GM10266 (cell line): Measurements from ENCODE around the gene TRAF3.

Experiments
- DNase-seq: peaks from one replicate; pipeline ENCODE4 v3.0.0; 2012; ENCODE audit errors: extremely low spot score
- TF ChIP-seq, protein P1 (sequence below): IDR thresholded peaks from 2 replicates; pipeline ENCODE4 v1.5.1; 2012; ENCODE audit warnings: mild to moderate bottlenecking, low read depth; ENCODE audit not compliant: control insufficient read depth, insufficient read depth; ENCODE audit errors: missing control alignments

The TRAF3 gene

DNA sequence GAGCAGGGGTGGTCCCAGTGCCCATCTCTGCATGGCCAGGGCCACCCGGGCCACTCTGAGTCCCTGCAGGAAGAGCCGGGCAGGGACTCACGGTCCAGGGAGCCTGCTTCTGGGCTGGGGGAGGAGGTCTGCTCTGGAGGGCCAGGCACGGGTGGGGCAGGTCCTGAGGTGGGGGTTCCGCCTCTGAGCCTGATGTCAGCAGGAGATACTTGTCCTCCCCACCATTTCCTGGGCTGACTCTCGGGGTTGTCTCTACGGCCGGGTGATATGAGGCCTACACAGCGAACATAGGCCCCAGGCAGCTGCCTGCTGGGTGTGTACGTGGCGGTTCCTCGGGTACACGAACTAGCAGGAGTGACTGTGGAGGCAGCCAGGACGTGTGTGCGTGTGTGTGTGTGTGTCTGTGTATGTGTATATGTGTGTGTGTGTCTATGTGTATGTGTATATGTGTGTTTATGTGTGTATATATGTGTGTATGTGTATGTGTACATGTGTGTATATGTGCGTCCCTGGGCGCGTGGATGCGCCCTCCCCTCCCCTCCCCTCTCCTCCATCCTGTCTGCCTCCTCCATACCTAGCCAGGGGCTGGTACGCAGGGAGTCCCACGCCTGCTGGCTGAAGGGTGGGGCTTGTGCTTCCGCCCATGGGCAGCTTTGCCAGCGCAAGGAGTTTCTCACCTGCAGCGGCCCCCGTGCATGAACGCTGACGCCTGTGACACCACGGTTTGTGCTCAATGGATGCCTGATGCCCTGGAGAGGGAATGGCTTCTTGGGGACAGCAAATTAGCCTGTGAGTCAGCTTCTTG, 30.4 kb upstream of the TRAF3 start:
- no peak for DNase-seq
- TF ChIP-seq, protein P1, sequence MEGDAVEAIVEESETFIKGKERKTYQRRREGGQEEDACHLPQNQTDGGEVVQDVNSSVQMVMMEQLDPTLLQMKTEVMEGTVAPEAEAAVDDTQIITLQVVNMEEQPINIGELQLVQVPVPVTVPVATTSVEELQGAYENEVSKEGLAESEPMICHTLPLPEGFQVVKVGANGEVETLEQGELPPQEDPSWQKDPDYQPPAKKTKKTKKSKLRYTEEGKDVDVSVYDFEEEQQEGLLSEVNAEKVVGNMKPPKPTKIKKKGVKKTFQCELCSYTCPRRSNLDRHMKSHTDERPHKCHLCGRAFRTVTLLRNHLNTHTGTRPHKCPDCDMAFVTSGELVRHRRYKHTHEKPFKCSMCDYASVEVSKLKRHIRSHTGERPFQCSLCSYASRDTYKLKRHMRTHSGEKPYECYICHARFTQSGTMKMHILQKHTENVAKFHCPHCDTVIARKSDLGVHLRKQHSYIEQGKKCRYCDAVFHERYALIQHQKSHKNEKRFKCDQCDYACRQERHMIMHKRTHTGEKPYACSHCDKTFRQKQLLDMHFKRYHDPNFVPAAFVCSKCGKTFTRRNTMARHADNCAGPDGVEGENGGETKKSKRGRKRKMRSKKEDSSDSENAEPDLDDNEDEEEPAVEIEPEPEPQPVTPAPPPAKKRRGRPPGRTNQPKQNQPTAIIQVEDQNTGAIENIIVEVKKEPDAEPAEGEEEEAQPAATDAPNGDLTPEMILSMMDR: no peak

DNA sequence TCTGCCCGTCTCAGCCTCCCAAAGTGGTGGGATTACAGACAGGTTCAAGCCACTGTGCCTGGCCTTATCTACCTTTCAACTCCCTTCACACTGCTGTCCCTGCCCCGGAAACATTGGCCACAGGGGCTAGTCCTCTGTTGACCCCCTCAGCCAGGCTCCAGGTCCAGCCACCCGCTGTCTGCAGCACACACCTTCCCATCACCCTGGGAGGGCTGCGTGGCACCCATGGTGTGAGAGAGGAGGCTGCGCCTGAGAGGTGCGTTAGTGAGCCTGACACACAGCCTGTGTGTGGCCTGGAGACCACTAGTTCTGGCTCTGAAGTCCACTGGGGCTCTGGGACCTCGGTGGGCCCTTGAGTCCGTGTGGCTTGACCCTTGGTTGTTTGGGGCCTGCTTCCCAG, 28.4 kb upstream of the TRAF3 start:
- TF ChIP-seq, protein P1: no peak
- DNase-seq: no peak

DNA sequence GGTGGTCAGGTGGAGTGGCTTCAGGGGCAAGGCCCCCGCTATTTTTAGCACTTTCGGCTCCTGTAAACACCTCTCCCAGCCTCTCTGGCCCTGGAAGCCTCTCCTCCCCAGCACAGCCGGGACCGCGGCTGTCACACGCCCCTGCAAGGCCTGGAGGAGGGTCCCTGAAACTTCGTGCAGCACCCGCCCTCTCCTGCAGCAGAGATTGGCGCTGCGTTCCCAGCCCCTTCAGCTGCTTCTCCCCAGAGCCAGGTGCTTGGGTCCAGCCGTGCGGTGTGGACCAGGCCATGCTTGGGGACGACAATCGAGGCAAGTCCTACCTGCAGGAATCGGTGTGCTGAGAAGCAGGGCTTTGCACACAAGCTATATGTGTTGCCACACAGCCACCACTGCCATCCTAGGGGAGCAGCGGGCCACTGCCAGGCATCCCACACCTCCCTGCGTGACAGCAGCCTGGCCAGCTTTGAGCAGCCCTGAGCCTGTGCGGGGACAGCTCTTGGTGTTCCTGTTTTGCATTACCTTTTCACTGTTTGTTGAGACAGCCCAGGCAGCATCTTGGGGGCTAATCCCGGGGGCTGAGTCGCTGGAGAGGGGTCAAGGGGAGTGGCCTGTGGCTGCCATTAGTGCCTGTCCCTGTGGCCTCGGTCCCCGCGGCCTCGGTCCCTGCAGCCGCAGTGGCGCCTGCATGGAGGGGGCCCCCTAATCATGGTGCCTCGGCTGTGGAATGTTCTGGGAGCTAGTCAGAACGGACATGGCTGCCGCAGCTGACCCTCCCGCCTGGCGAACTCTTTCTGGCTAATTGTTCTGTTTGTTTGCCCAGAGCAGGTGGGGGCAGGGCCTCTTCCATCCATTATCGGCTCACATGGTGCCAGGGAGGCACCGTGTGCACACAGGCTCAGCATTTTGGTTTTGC, 27.6 kb upstream of the TRAF3 start:
- no peak for DNase-seq
- TF ChIP-seq, protein P1: no peak

DNA sequence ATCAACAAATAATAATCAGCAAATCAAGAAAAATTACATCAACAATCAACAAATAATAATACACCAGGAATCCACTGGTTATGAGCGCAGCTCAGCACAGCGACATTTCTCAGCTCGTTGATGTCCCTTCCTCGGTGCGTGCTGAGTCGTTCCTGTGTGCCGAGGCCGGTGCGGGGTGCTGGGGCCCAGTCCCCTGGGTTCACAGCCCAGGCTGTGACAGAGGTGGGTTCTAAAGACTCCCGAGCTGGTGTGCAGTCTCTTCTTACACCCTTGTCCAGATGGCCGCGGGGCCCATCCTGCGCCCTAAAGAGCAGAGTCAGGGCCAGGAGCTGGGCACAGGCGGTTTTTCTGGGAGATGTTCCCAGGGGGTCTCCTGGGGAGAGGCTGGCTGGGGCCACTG, 26.9 kb upstream of the TRAF3 start:
- TF ChIP-seq, protein P1: no peak
- DNase-seq: no peak

- no peak for DNase-seq
- TF ChIP-seq, protein P1: no peak
Observed at GRCh38 chr14:102751088-102751487, 26.2 kb upstream of the TRAF3 start.

GRCh38 chr14:102752239-102752847, 24.9 kb upstream of the TRAF3 start:
- TF ChIP-seq, protein P1: no peak
- DNase-seq: no peak
